ENCODE data around the gene STK35.

The STK35 gene

GRCh38 chr20:2108498-2108897, 6.9 kb downstream of the STK35 start:
- DNase-seq: no peak

DNA sequence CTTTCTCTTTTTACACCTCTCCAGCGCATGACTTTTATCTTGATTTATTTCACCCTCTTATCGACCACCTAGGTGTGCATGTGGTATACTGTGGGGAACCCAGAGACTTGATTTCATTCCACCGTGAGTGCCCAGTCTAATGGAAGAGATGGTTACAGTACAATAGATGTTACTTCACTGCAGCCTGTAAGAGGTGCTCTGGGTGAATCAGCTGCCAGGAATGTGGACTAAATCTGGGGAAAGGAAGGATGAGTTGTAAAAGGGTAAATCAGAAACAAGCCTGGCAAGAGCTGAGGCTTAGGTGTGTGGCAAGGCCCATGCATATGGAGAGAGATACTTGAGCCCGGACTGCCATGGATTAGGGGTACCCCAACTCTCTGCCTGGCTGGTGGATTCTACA, 7.4 kb downstream of the STK35 start:
- DNase-seq: no peak

GRCh38 chr20:2109425-2110210, 8.0 kb downstream of the STK35 start:
- no peak for DNase-seq

- DNase-seq: no peak
These were observed 11.3 kb downstream of the STK35 start for GRCh38 chr20:2112910-2113309.

- no peak for DNase-seq
These were observed 12.7 kb downstream of the STK35 start for GRCh38 chr20:2114127-2114959.

- no peak for DNase-seq
These were observed 13.5 kb downstream of the STK35 start for GRCh38 chr20:2114990-2115681.

GRCh38 chr20:2116170-2116940, 14.7 kb downstream of the STK35 start:
- no peak for DNase-seq

GRCh38 chr20:2118783-2119182, 17.2 kb downstream of the STK35 start:
- no peak for DNase-seq

- DNase-seq: no peak
These were observed 21.3 kb downstream of the STK35 start for GRCh38 chr20:2122936-2123335.

DNA sequence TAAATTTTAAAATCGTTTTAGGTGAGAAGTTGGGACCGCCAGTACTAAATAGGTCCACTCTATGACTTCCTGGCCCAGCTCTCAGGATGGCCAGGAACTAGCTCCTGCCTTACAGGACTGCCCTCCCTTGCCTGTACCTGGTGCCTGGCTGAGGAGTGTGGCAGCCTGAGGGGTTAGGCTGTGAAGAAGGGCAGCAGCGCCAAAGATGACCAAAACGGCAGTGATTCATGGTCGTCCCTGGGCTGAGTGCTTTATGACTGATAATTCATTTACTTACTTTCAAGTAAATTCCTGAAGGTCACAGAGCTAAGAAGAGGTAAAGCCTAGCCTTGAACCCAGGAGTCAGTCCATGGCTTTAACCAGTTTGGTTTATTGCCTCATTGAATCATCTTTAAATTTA, 22.1 kb downstream of the STK35 start:
- no peak for DNase-seq

GRCh38 chr20:2124564-2125213, 23.1 kb downstream of the STK35 start:
- DNase-seq: no peak

DNA sequence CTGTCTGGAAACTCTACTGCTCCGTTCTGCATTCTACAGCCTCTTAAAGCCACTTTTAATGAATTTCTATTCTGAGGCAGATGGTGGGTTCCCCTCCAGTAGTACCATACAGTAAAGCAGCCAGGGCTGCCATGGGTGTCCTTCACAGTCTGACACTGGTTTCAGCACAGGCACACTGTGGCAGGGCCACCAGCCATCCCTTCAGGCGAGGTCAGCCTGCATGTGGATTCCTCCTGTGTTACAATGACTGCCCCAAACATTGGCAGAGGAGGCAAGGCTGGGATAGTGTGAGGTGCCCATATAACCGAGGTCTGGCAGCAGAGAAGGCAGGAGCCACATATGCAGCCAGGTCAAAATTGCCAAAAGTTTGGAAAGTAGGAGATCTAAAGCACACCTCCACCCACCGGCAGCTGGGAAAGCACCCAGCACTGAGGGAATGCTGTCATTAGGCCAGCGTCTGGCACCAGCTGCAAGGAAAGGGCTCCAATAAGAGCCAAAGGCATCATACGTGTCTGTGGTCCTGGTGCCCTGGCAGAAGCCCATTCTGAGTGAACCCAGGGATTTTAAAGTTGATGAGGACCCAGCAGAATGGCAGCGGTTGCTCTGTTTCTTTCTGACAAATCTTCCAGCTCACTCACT, 24.0 kb downstream of the STK35 start:
- DNase-seq: no peak

- no peak for DNase-seq
These were observed 25.6 kb downstream of the STK35 start for GRCh38 chr20:2127238-2127637.

DNA sequence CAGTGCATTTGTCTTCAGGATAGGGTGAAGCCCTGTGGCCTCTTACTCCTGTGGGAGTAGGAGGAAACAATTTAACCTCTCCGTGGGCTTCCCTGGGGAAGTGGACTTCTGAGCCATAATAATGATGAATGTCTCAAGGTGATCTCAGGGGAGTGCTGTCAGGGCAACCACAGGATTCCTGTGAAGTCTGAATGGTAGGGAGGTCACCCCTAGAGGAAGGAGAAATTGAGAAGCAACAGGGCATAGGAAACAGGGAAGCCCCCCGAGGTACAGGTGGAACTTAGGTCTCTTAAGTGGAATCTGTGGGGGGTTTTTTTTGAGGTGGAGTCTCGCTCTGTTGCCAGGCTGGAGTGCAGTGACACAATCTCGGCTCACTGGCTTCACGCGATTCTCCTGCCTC, 26.9 kb downstream of the STK35 start:
- no peak for DNase-seq

- no peak for DNase-seq
These were observed 28.5 kb downstream of the STK35 start for GRCh38 chr20:2130062-2130591.

DNA sequence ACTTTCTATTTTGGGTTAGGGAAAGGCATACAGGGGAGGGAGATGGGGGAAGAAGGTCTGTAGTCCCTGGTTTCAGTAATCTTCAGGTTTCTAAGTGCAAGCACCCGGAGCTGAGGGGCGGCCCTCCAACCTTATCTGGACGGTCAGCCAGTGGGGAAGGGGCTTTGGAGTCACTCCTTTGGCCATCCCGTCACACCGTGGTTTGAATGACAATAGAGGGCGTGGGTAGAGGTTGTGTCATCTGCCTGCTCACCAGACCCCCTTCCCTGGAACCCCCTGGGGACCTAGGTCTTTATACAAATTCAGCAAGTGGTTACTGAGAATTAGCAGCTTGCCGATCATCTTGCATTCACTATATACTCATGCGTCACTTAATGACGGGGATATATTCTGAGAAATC, 29.1 kb downstream of the STK35 start:
- DNase-seq: no peak

DNA sequence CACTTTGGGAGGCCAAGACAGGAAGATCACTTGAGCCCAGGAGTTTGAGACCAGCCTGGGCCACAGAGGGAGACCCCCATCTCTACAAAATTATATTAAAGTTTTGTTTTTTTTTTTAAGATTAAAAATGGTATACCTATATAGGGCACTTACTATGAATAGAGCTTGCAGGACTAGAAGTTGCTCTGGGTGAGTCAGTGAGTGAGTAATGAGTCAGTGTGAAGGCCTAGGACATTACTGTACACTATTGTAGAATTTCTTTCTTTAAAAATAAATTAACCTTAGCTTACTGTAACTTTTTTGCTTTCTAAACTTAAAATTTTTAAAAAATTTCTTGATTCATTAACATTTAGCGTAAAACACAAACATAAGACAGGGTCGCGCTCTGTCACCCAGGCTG, 29.7 kb downstream of the STK35 start:
- DNase-seq: no peak

DNA sequence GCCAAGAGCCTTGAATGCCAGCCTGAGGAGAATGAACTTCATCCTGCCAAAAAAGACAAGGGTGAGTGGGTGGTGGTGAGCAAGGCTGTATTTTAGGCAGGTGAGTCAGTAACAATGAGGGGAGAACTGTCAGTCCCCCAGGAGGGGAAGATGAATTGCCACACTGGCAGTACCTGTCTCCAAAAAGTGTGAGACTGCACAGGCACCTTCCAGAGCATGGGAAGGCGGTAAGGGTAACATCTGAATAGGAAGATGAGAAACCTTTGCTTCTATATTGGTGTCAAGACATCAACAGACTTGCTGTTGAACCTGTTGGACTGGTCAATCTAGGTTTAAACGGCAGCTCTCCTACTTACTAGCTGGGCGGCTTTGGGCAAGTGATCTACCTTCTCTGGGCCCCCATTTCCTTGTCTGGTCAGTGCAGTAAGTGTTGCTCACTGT, 30.9 kb downstream of the STK35 start:
- no peak for DNase-seq

DNA sequence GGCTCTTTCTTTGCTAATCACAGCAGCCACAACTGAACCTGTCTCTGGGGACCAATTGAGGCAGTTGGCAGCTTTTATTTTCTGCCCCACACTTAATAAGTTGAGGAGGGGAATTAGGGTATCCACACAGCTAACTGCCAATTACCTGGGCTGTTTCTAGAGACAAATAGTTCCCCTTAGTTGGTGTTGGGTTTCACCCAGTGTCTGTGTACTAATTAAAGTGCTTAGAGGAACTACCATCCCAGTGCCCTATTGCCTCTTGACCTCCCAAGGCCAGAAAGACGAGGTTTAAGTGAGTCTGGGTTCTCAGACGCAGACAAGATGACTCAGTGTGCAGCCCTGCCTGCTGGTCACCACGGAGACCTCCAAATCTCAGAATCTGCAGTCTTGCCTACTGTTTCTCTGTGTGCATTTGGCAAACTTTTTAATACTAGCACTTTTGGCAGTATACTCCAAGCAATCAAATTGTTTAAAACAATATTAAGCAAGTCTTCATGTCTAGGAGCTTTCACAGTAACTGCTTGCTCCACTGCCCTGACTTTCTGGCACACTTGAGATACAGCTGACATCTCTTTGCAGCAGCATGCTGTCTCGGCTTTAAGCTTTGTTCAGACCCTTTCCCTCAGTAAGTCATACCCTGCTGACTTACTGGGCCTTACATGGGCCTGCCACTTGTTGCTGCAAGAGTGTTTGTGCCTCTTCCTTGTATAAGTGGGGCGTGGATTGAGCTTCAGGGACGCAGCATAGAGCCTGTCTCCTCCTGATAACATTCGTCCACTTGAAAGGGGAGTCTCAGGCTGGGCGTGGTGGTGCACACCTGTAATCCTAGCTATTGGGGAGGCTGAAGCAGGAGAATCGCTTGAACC, 31.9 kb downstream of the STK35 start:
- DNase-seq: no peak

- no peak for DNase-seq
These were observed 33.4 kb downstream of the STK35 start for GRCh38 chr20:2135013-2135412.

DNA sequence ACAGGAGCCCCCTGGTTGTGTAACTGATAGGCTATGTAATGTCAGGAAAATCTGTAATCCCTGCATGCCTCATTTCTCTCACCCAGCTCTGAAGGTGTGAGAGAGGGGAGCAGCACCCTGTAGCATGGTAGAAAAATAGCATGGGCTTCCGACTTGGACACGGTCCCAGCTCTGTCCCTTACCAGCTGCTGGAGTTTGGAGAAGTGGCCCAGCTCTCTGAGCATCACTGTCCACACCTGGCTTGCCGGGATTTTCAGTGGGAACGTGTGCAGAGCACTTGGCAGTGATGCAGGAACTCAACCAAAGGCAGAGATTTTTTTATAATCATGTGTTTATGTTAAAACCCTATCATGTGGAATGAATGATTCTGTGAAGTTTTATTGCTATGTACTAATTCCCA, 34.6 kb downstream of the STK35 start:
- DNase-seq: no peak
